Sigmoid colon (tissue), 4 donors: ENCODE measurements around the gene ST8SIA2.

Source experiments
- EP300 ChIP-seq, 4 donors: sonication (generic); formaldehyde crosslinking; IDR thresholded peaks; one replicate each; pipeline ENCODE4 v1.6.1; 2017; ENCODE audit warnings: antibody characterized with exemption in 4 of 4
- POLR2A ChIP-seq, 2 donors: fragments of 450-650 bp; IDR thresholded peaks; one replicate each; pipeline ENCODE4 v1.6.1; 2016; ENCODE audit warnings: antibody characterized with exemption in 2 of 2, mild to moderate bottlenecking in 2 of 2, moderate library complexity in 2 of 2
- POLR2AphosphoS5 ChIP-seq, 4 donors: sonication (generic); formaldehyde crosslinking; IDR thresholded peaks; one replicate each; pipeline ENCODE4 v1.6.1; 2017; ENCODE audit warnings: antibody characterized with exemption in 4 of 4
- TF ChIP-seq, protein P1 (sequence below), 4 experiments: fragments of 450-650 bp in 3 of 4; fragments of 200-600 bp in 1 of 4; IDR thresholded peaks; one replicate each; pipeline ENCODE4 v1.5.1; 2016 to 2019; ENCODE audit warnings: antibody characterized with exemption in 4 of 4, mild to moderate bottlenecking in 3 of 4, moderate library complexity in 2 of 4

DNA sequence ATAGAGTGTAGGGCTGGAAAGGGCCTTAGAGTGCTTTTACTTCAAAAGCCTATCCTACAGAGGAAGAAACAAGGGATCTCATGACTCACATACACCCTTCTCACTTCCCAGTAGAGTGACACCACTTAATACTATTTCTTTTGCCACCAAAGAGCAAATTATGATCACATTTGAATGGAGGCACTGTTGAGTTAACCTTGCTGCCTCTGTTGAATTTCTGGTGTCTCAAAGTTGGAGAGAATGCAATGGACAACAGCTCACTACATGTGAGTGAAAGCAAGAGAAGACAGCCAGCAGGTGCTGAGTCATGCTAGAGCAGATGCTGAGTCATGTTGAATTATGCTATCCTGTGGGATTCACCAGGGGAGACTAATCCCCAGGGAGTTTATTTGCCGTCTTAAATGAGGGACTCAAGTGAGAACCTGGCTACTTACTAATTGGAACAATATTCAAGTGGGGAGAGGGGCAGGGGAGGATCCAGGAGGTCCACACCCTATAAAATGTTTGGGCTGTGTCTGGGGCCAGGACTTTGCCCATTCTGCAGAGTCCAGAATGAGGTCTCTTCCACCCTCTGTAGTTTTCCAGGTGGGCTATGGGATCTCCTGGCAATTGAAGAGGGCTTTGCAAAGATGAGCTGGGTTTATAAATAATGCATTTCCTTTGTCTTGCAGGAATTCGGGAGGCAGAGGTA lies 35.8 kb downstream of the ST8SIA2 start:
- TF ChIP-seq POLR2AphosphoS5 (IDR thresholded peaks at IDR 0.05) = no peak
- TF ChIP-seq, protein P1, sequence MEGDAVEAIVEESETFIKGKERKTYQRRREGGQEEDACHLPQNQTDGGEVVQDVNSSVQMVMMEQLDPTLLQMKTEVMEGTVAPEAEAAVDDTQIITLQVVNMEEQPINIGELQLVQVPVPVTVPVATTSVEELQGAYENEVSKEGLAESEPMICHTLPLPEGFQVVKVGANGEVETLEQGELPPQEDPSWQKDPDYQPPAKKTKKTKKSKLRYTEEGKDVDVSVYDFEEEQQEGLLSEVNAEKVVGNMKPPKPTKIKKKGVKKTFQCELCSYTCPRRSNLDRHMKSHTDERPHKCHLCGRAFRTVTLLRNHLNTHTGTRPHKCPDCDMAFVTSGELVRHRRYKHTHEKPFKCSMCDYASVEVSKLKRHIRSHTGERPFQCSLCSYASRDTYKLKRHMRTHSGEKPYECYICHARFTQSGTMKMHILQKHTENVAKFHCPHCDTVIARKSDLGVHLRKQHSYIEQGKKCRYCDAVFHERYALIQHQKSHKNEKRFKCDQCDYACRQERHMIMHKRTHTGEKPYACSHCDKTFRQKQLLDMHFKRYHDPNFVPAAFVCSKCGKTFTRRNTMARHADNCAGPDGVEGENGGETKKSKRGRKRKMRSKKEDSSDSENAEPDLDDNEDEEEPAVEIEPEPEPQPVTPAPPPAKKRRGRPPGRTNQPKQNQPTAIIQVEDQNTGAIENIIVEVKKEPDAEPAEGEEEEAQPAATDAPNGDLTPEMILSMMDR (IDR thresholded peaks at IDR 0.05) = no peak
- no peak for TF ChIP-seq EP300 (IDR thresholded peaks at IDR 0.05)
- no peak for TF ChIP-seq POLR2A (IDR thresholded peaks at IDR 0.05)
